ENCODE data around the gene PTH2R.
"Not testable (repeated sequence)": the region's sequence is repeated elsewhere in the genome, so short reads cannot be mapped to it uniquely, and the experiment has no call there.

GRCh38 chr2:208535578-208535977 lies 129.0 kb downstream of the PTH2R start:
- TF ChIP-seq CTCF (IDR thresholded peaks at IDR 0.05); POLR2AphosphoS5 (IDR thresholded peaks at IDR 0.05; ENCODE audit: insufficient read depth in 1 of 2, low read depth in 1 of 2): not testable (repeated sequence)
